HG02981 (cell line): Measurements from ENCODE around the gene TMUB1.

Source experiments
- ATAC-seq: cut with Tn5 transposase; IDR thresholded peaks from one replicate; pipeline ENCODE4 v1.9.1; 2021; ENCODE audit warnings: mild to moderate bottlenecking, moderate library complexity; ENCODE audit not compliant: unreplicated experiment

Gene TMUB1

GRCh38 chr7:151104411-151105235, 21.3 kb upstream of the TMUB1 start:
- no peak for ATAC-seq

- no peak for ATAC-seq
Observed at GRCh38 chr7:151103973-151104372, 20.7 kb upstream of the TMUB1 start.

- ATAC-seq, result no peak
Observed at GRCh38 chr7:151102991-151103390, 19.7 kb upstream of the TMUB1 start.

GRCh38 chr7:151101621-151102396, 18.5 kb upstream of the TMUB1 start:
- ATAC-seq, result no peak

DNA sequence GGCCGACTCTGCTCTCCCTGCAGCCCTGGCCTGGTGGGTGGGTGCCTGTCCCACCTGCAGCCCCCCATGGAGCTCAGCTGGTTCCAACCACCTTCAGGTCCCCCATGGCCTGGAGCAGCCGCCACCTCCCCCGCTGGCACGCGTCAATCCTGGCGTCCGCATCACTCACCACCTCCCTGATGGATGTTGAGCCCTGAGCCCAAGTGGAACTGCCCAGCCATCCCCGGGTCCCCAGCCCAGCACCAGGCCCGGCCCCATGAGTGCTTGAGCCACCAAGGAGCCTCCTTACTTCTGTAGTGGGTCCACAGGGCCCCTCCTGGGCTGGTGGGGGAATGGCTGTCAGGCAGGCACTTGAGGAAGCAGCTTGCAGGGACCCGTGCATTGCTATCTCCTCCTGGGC, 17.6 kb upstream of the TMUB1 start:
- no peak for ATAC-seq

GRCh38 chr7:151099486-151100211, 16.4 kb upstream of the TMUB1 start:
- ATAC-seq, result no peak

GRCh38 chr7:151095828-151096475, 12.7 kb upstream of the TMUB1 start:
- ATAC-seq, result no peak

GRCh38 chr7:151095123-151095797, 12.0 kb upstream of the TMUB1 start:
- no peak for ATAC-seq

- no peak for ATAC-seq
Observed at GRCh38 chr7:151094675-151095074, 11.4 kb upstream of the TMUB1 start.

GRCh38 chr7:151093748-151094147, 10.5 kb upstream of the TMUB1 start:
- no peak for ATAC-seq

- no peak for ATAC-seq
Observed at GRCh38 chr7:151091988-151092387, 8.7 kb upstream of the TMUB1 start.

DNA sequence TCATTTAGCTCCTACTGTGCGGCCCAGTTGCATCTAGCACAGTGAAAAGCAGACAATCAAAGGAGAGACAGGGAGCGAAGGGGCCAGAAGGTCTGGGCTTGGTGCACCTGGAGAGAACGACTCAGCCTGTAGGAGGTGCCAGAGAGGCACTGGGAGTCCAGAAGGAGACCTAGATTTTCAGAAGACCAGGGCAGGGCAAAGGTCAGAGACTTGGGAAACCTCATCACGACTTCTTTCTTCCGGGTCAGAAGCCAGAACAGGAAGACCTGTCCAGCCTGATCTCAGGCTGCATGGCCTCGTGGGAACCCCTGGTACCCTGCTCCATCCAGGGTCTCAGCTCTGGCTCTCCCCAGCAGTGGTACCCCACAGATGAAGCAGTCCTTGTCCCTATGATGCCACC, 8.1 kb upstream of the TMUB1 start:
- ATAC-seq, result no peak

- ATAC-seq, result no peak
Observed at GRCh38 chr7:151091003-151091402, 7.7 kb upstream of the TMUB1 start.

- no peak for ATAC-seq
Observed at GRCh38 chr7:151089893-151090730, 6.8 kb upstream of the TMUB1 start.

DNA sequence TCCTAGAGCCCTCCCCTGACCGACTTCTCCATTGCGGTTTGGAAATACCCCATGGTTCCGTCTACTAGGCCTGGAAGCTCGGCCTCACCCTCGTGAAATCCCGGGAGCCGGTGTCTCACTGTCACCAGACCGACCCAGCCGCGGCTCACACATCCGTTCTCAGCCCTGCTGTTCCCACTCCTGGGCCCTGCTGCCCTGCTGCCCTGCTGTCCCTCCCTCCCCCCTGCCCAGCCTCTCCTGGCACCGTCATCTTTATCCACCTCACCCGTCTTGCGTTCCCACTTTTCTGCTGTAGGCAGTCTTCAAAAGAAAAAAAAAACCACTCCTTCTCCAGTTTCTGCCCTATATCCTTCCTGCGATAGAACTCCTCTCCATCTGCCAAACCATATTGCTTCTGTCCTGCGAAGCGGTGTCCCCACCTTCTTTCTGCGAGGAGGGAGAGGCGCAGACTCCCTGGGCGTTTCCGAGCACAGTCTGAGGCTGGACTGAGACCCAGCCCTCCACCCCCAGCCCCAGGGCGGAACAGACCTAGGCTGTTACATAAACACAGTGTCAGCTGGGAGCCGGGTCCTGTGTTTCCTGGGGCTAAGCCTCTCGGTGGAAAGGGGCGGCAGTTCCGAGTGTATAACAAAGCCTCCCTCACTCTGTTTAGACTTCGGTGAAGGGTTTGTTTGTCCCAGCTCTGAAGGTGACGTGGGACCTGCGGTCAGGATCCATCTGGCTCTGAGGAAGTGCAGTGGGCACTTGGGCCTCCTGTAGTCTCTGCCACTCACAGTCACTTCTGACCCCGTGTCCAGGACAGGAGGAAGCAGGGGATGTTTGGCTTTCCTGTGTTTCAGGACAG, 5.8 kb upstream of the TMUB1 start:
- no peak for ATAC-seq

DNA sequence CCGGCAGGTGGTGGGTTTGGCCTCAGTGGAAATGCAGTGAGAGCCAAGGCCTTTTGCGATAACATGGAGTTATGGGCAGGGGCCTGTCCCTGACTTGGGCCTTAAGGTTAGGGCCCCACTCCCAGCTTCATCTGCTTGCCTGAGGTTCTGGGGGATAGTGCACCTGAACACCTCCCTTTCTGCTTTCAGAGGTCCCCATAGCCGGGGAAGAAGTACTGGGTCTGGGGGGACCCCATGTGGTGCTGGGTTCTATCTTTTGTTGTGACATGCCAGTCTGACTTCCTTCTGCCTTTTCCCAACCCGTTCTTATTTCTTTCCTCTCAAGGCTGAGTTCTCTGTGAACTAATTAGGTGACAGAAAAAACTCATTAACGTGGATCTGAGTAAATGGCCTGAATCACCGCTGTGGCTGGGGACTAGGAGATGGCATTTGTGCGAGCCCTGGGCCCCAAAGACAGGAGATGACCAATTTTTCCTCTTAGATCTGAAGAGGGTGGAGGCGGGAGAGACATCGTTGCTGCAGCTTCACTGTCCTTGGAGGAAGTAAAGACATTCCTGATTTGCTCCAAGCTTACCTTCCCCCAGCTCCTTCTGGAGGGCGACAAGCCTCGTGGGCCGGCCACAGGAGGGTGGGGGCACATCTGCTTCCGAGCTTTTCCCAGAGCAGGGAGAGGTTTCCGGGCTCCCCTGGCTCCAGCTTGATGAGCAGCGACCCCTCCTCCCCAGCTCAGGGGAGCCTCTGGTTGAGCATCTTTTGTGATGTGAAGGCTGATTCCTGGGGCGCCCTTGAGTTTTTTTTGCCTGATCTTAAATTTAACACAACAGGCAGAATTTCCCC, 4.9 kb upstream of the TMUB1 start:
- ATAC-seq, result no peak

GRCh38 chr7:151087245-151088018, 4.1 kb upstream of the TMUB1 start:
- ATAC-seq, result no peak
